Fibroblast of pulmonary artery (primary cell): ENCODE data around the gene VSNL1.
A peak's percentile ranks its signal among the peaks of the same experiment; 100 is the strongest.

ENCODE experiments used
- DNase-seq: peaks from one replicate; pipeline ENCODE4 v3.0.0-alpha.2; 2010; ENCODE audit warnings: low read depth
- H3K4me3 ChIP-seq: replicated peaks from 2 replicates; pipeline ENCODE4 v1.5.1; 2011; ENCODE audit warnings: low read depth, mild to moderate bottlenecking, control low read depth, low read length, moderate library complexity
- TF ChIP-seq, protein P1 (sequence below): IDR thresholded peaks from 2 replicates; pipeline ENCODE4 v1.5.1; 2011; ENCODE audit warnings: mild to moderate bottlenecking, control low read depth, low read length, inconsistent platforms; ENCODE audit errors: missing control alignments

VSNL1 gene

DNA sequence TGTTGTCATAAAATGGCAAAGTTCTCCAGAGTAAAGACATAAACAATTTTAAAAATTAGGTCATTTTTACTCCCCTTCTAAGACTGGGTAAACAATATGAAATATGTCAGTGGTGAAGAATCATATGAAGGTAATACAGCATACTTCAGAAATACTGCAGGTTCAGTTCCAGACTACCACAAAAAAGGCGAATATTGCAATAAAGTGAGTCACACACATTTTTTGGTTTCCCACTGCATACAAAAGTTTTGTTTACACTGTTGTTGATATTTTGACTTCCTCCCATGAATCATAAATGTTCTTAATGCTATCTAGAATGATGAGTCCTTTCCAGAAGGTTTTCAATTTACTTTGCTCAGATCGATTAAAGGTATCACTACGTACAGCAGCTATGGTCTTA, 139.6 kb downstream of the VSNL1 start:
- peak; percentile 18 for DNase-seq
- TF ChIP-seq, protein P1, sequence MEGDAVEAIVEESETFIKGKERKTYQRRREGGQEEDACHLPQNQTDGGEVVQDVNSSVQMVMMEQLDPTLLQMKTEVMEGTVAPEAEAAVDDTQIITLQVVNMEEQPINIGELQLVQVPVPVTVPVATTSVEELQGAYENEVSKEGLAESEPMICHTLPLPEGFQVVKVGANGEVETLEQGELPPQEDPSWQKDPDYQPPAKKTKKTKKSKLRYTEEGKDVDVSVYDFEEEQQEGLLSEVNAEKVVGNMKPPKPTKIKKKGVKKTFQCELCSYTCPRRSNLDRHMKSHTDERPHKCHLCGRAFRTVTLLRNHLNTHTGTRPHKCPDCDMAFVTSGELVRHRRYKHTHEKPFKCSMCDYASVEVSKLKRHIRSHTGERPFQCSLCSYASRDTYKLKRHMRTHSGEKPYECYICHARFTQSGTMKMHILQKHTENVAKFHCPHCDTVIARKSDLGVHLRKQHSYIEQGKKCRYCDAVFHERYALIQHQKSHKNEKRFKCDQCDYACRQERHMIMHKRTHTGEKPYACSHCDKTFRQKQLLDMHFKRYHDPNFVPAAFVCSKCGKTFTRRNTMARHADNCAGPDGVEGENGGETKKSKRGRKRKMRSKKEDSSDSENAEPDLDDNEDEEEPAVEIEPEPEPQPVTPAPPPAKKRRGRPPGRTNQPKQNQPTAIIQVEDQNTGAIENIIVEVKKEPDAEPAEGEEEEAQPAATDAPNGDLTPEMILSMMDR, result no peak
- no peak overlapping the region for H3K4me3 ChIP-seq

DNA sequence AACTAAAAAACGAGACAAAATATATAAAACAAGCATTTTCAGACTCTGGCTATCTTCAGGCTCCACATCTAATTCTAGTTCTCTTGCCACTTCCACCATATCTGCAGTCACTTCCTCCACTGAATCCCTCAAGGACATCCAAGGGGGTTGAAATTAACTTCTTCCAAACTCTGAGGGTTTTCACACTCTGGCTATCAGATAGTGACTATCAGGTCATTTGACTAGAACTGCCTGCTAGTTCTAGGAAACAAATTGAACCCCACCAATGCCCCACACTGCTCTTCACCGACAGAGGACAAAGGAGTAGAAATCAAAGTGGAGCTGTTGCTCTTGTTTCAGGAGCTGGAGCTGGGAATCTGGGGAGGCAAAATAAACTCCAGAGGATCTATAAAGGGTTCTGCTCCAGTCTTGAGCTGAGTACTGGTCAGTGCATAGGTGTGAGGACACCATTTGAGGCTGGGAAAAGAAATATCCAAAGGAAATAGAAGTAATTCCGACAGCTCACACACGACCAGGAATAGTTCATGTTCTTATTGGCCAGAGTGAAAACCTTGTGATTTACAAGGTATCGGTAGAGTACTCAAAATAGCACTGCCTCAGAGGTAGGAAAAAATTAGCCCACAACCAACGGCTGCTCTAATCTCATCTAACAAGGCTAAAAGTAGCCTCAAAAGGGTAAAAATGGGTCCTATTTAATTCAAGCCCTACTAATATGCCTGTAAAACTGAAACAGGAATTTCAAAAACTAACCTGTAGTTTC, 141.8 kb downstream of the VSNL1 start:
- TF ChIP-seq, protein P1, result no peak
- no peak for DNase-seq

DNA sequence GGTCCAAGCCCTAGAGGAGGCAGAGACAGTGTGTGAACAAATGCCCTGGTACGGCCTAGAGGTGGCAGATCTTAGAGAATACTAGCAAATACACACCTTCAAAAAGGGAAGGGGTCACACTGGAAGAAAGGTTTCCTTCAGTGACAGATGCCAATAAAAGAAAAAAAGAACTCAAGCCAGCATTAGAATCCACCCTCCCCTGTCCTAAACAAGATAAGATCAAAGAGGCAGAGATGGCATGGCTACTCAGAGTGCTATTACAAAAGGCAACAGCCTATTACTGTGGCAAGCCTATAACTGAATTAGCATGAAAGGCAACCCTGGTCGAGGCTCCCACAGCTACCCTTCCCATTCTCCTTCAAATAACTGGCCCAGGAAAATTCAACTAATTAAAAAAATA, 143.5 kb downstream of the VSNL1 start:
- H3K4me3 ChIP-seq, result no peak overlapping the region
- DNase-seq, result no peak
- TF ChIP-seq, protein P1, result no peak

More for the DNA sequence above, 141.8 kb downstream of the VSNL1 start:
- H3K4me3 ChIP-seq, result no peak overlapping the region

DNA sequence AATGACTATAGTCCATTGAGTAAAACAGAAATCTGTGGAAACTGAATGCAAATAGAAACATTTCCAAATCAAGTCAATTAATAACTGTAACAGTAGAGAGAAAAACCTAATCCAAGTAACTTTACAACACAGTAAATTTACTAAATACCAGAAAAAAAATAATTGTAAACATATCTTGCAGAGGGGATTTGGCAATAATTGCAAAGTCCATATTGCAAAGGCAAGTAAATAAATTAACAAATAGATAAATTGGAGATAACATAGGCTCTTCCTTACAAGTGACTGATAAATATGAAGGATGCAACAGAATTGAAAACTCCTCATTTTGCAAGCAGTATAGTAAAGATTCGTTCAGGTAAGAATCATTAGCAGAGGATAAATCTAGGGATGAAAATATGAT, 148.1 kb downstream of the VSNL1 start:
- TF ChIP-seq, protein P1, result no peak
- DNase-seq, result no peak
- H3K4me3 ChIP-seq, result no peak overlapping the region

DNA sequence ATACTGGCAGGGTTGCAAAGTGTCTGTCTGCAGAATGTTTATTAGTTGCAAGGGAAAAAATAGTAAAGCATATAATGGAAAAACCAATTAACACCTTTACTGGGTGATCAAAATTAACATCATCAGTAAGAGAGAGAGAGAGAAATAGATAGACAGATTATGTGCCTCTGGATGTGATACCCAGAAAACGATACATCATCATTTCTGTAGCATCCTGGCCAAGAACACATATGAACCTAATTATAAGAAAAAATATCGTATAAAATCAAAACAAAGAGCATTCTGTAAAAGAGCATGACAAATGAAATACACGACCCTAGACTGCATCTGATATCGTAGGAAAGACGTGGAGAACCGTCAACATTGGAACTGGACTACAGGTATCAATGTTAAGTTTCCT, 148.5 kb downstream of the VSNL1 start:
- no peak overlapping the region for H3K4me3 ChIP-seq
- TF ChIP-seq, protein P1, result no peak
- DNase-seq, result no peak

DNA sequence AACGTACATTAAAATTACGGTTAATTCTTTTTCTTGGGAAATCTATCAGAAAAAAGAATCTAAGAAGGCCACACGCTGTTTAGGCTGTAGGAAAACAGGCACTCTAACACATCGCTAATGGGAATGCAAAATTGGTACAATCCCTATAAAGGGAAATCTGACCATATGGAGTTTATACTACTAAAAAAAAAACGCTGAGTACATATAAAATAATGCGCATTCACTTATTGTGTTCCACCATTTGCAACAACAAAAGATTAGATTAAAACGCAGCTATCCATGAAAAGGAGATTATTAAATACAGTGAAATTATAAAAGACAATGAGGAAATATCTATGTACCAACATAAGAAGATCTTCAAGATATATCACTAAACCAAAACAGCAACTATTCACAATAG, 150.3 kb downstream of the VSNL1 start:
- no peak overlapping the region for H3K4me3 ChIP-seq
- TF ChIP-seq, protein P1, result no peak

More for the DNA sequence above, 150.3 kb downstream of the VSNL1 start:
- DNase-seq, result no peak
